Neural cell (in vitro differentiated cells): Measurements from ENCODE around the gene HMSD.

Experiments
- EP300 ChIP-seq: fragments of 450-650 bp; conservative IDR thresholded peaks from 2 replicates; pipeline ENCODE4 v1.6.1; 2014; ENCODE audit warnings: antibody characterized with exemption, mild to moderate bottlenecking, moderate library complexity; ENCODE audit not compliant: poor library complexity, severe bottlenecking
- EZH2 ChIP-seq: fragments of 200-600, 300-800 bp; shearing (Covaris generic), sonication (generic); IDR thresholded peaks from 2 replicates; pipeline ENCODE4 v1.6.1; 2014; ENCODE audit warnings: antibody characterized with exemption, low read length, borderline replicate concordance, mild to moderate bottlenecking; ENCODE audit not compliant: insufficient read depth, poor library complexity, severe bottlenecking
- MXI1 ChIP-seq: fragments of 450-650 bp; conservative IDR thresholded peaks from 2 replicates; pipeline ENCODE4 v1.6.1; 2014; ENCODE audit warnings: antibody characterized with exemption, mild to moderate bottlenecking; ENCODE audit not compliant: poor library complexity, severe bottlenecking
- POLR2AphosphoS5 ChIP-seq: IDR thresholded peaks from 2 replicates; pipeline ENCODE4 v1.6.1; 2012
- RAD21 ChIP-seq: fragments of 450-650 bp; conservative IDR thresholded peaks from 2 replicates; pipeline ENCODE4 v1.6.1; 2014; ENCODE audit warnings: antibody characterized with exemption, mild to moderate bottlenecking, moderate library complexity
- SMC3 ChIP-seq: fragments of 450-650 bp; conservative IDR thresholded peaks from 2 replicates; pipeline ENCODE4 v1.6.1; 2014; ENCODE audit warnings: antibody characterized with exemption, mild to moderate bottlenecking, moderate library complexity; ENCODE audit not compliant: poor library complexity
- TAF1 ChIP-seq: IDR thresholded peaks from 2 replicates; pipeline ENCODE4 v1.6.1; 2012; ENCODE audit warnings: low read depth
- TF ChIP-seq, protein P1 (sequence below): fragments of 450-650 bp; IDR thresholded peaks from 2 replicates; pipeline ENCODE4 v1.5.1; 2014; ENCODE audit warnings: antibody characterized with exemption, mild to moderate bottlenecking, moderate library complexity; ENCODE audit not compliant: poor library complexity, severe bottlenecking
- TF ChIP-seq, protein P2 (sequence below): IDR thresholded peaks from 2 replicates; pipeline ENCODE4 v1.6.1; 2012; ENCODE audit warnings: borderline replicate concordance

DNA sequence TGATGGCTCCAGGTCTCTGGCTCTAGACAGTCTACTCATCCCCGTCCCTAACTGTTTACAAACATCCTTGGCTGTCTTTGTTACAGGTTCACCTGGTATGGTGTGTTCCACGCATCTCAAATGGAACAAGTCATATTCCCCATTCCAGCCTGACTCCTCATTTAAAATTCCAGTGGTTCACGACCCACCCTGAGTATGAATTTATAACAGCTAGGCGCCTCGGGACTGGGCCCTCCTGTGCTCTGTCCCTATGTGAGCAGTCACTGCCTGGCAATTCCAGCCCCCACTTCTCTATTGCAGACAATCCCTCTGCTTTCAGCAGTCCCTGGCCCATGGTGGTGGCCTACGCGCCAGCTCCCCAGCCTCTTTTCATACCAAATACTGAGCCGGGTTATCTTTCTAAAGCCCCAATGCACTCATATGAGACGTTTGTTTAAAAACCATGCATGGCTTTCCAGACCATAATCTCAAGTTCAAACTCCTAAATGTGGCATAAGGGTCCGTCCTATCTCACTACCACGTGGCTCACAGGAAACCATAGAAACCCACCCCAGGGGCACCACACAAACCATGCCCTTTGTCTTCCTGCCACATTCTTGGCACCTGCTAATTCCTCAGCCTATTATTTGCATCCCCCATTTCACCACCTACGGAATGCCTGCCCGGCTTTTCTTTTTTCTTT is 22.4 kb downstream of the HMSD start:
- TF ChIP-seq, protein P1, sequence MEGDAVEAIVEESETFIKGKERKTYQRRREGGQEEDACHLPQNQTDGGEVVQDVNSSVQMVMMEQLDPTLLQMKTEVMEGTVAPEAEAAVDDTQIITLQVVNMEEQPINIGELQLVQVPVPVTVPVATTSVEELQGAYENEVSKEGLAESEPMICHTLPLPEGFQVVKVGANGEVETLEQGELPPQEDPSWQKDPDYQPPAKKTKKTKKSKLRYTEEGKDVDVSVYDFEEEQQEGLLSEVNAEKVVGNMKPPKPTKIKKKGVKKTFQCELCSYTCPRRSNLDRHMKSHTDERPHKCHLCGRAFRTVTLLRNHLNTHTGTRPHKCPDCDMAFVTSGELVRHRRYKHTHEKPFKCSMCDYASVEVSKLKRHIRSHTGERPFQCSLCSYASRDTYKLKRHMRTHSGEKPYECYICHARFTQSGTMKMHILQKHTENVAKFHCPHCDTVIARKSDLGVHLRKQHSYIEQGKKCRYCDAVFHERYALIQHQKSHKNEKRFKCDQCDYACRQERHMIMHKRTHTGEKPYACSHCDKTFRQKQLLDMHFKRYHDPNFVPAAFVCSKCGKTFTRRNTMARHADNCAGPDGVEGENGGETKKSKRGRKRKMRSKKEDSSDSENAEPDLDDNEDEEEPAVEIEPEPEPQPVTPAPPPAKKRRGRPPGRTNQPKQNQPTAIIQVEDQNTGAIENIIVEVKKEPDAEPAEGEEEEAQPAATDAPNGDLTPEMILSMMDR, result no peak
- TF ChIP-seq EZH2 (no peak), POLR2AphosphoS5 (no peak), EP300 (no peak), TAF1 (no peak), RAD21 (no peak), MXI1 (no peak), SMC3 (no peak)
- TF ChIP-seq, protein P2, sequence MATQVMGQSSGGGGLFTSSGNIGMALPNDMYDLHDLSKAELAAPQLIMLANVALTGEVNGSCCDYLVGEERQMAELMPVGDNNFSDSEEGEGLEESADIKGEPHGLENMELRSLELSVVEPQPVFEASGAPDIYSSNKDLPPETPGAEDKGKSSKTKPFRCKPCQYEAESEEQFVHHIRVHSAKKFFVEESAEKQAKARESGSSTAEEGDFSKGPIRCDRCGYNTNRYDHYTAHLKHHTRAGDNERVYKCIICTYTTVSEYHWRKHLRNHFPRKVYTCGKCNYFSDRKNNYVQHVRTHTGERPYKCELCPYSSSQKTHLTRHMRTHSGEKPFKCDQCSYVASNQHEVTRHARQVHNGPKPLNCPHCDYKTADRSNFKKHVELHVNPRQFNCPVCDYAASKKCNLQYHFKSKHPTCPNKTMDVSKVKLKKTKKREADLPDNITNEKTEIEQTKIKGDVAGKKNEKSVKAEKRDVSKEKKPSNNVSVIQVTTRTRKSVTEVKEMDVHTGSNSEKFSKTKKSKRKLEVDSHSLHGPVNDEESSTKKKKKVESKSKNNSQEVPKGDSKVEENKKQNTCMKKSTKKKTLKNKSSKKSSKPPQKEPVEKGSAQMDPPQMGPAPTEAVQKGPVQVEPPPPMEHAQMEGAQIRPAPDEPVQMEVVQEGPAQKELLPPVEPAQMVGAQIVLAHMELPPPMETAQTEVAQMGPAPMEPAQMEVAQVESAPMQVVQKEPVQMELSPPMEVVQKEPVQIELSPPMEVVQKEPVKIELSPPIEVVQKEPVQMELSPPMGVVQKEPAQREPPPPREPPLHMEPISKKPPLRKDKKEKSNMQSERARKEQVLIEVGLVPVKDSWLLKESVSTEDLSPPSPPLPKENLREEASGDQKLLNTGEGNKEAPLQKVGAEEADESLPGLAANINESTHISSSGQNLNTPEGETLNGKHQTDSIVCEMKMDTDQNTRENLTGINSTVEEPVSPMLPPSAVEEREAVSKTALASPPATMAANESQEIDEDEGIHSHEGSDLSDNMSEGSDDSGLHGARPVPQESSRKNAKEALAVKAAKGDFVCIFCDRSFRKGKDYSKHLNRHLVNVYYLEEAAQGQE, result no peak
